Lung microvascular endothelial cell (primary cell): ENCODE results near the gene CDC42BPA. TPM values are rescaled to one million over a fixed set of nuclear protein-coding genes. Genes with fewer than 3 reads are reported as not detected.
A peak's percentile ranks its signal among the peaks of the same experiment; 100 is the strongest.
"Not testable (repeated sequence)": the region's sequence is repeated elsewhere in the genome, so short reads cannot be mapped to it uniquely, and the experiment has no call there.

ENCODE experiments used
- DNase-seq, 2 donors: peaks; one replicate each; pipeline versions ENCODE4 v3.0.0 to v3.0.0-alpha.2; 2010; ENCODE audit warnings: low read depth in 2 of 2
- total RNA-seq: library from RNA; depleted of rRNA; stranded (reverse); fragments of >200 nt; gene quantifications from 2 replicates; pipeline ENCODE4 v1.2.1, GENCODE V29; 2014

The CDC42BPA gene
- total RNA-seq, 1 donor from 2014 or later = 79.2 TPM

- no peak for DNase-seq
Measured at GRCh38 chr1:227311389-227312001, 6.8 kb downstream of the CDC42BPA start.

- DNase-seq = no peak
Measured at GRCh38 chr1:227308367-227309336, 9.6 kb downstream of the CDC42BPA start.

- no peak for DNase-seq
Measured at GRCh38 chr1:227306689-227307088, 11.6 kb downstream of the CDC42BPA start.

- no peak for DNase-seq
Measured at GRCh38 chr1:227305894-227306626, 12.2 kb downstream of the CDC42BPA start.

GRCh38 chr1:227304665-227305064, 13.6 kb downstream of the CDC42BPA start:
- DNase-seq = no peak

- no peak for DNase-seq
Measured at GRCh38 chr1:227303662-227304061, 14.6 kb downstream of the CDC42BPA start.

GRCh38 chr1:227300682-227301081, 17.6 kb downstream of the CDC42BPA start:
- no peak for DNase-seq

GRCh38 chr1:227299688-227300087, 18.6 kb downstream of the CDC42BPA start:
- peak; percentile 12 to 56 for DNase-seq

GRCh38 chr1:227299241-227299627, 19.1 kb downstream of the CDC42BPA start:
- peak; percentile 72 to 77 for DNase-seq

DNA sequence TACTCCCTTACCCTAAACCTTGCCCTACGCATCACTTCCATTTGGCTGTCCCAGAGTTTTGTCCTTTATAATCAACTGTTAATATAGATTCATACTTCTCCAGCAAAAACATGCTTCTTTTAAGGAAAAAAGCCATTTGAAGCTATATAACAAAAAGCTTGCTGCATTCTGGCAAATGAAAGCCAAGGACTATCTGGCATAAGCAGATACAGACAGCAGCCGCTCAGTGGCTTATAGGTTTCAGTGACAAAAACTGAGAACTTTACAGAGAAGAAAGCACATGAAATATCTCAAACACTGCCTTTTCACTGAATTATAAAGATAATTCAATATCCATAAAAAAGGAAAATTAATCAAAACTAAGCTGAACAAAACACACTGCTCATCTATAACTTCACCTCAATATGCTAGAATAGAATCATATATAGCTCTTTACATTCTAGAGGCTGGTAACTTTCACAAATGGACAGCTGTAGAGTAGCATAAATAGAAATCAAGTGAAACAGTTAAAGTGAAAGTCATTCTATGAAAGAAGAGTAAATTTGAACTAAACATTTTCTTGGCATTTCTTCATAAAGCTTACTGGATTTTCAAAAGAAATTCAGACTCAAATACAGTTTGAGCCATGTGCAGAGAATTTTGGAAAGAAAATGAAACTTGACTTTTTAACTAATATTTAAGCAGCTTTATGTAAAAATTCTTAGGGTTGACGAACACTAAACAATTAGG, 19.6 kb downstream of the CDC42BPA start:
- DNase-seq = peak in 1 of 2 donors; percentile 33

DNA sequence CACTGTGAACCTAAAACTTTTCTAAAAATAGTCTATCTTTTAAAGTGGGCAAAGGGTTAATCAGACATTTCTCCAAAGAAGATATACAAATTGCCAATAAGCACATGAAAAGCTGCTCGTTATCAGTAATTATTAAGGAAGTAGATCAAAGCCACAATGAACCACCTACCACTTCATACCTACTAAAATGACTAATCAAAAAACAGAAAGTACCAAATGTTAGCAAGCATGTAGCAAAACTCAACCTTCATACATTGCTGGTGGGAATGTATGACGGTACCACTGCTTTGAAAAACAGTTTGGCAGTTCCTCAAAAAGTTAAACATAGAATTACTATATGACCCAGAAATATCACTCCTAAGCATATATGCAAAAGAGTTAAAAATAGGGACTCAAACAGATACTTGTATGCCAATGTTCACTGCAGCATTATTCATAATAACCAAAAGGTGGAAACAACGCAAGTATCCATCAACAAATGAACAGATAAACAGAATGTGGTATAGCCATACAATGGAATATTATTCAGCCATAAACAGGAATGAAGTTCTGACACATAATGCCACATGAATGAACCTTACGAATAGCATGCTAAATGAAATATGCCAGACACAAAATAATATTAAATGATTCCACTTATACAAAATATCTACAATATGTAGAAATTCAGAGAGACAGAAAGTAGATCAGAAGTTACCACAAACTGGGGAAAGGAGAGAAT, 21.1 kb downstream of the CDC42BPA start:
- DNase-seq = no peak

DNA sequence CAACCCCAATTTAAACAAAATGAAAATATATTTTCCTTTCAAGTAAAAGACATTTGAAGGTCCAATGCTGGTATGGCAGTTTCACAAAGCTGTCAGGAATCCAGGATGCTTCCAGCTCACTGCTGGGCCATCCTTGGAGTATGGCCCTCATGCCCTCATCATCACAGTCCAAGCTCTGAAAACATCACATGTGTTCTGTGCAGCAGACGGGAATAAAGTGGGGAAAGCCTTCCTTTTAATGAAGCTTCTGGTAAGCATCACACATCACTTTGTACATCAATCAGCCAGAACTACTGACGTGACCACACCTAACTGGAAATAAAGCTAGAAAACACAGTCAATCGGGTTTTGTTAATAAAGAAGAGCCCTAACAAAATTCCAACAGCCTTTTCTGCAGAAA, 22.7 kb downstream of the CDC42BPA start:
- no peak for DNase-seq

DNA sequence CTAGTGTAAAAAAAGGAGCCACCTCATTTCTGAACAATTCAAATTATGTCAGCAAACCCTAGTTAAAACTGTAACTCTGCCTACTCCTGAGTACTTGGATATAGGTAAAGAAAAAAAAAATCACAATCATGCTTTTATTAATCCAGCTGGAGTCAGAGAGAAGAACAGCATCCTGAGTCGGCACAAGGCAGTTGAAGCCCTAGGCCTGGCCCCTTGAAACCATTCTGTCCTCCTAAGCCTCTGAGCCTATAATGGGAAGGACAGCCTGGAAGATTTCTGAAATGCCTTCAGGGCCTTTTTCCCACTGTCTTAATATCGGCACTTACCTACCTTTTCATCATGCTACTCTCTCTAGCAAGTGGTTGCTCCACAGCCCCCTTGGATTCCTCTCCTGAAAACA, 32.5 kb downstream of the CDC42BPA start:
- no peak for DNase-seq

- no peak for DNase-seq
Measured at GRCh38 chr1:227281371-227281770, 36.9 kb downstream of the CDC42BPA start.

- DNase-seq = no peak
Measured at GRCh38 chr1:227280836-227281235, 37.5 kb downstream of the CDC42BPA start.

DNA sequence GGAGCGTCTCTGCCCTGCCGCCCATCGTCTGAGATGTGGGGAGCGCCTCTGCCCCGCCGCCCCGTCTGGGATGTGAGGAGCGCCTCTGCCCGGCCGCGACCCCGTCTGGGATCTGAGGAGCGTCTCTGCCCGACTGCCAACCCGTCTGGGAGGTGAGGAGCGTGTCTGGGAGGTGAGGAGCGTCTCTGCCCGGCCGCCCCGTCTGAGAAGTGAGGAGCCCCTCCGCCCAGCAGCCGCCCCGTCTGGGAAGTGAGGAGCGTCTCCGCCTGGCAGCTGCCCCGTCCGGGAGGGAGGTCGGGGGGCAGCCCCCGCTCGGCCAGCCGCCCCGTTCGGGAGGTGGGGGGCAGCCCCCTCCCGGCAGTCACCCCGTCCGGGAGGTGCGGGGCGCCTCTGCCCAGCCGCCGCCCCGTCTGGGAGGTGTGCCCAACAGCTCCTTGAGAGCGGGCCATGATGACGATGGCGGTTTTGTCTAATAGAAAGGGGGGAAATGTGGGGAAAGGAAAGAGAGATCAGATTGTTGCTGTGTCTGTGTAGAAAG, 42.1 kb downstream of the CDC42BPA start:
- DNase-seq = not testable (repeated sequence)

GRCh38 chr1:227273557-227273956, 44.7 kb downstream of the CDC42BPA start:
- peak; percentile 42 to 64 for DNase-seq

GRCh38 chr1:227272428-227272827, 45.9 kb downstream of the CDC42BPA start:
- no peak for DNase-seq

- DNase-seq = no peak
Measured at GRCh38 chr1:227270554-227270953, 47.7 kb downstream of the CDC42BPA start.

- DNase-seq = peak in 1 of 2 donors; percentile 58
Measured at GRCh38 chr1:227268943-227269342, 49.3 kb downstream of the CDC42BPA start.
